Body of pancreas (tissue), 4 donors: ENCODE measurements around the gene ALDH8A1. TPM values are rescaled to one million over a fixed set of nuclear protein-coding genes. Genes with fewer than 3 reads are reported as not detected.

Source experiments
- ATAC-seq: fragments of 150-250 bp; one replicate; pipeline ENCODE4 v1.9.1; 2016
- DNase-seq, 4 donors: peaks; one replicate each; pipeline ENCODE4 v3.0.0-alpha.2; 2019
- H3K27ac ChIP-seq, 4 donors: fragments of 200-600 bp; sonication (generic); 1 replicate in 3 of 4; 2 replicates in 1 of 4; pipeline versions ENCODE4 v1.5.1 to v1.6.1; 2016 to 2019; ENCODE audit warnings: mild to moderate bottlenecking in 1 of 4, mixed read lengths in 1 of 4, moderate library complexity in 1 of 4
- H3K27me3 ChIP-seq, 2 donors: fragments of 200-600 bp; sonication (generic); one replicate each; pipeline ENCODE4 v1.6.0; 2016; ENCODE audit warnings: mild to moderate bottlenecking in 1 of 2
- H3K36me3 ChIP-seq, 2 donors: fragments of 200-600 bp; sonication (generic); replicated peaks in 1 of 2; 2 replicates each; pipeline ENCODE4 v1.5.1; 2016; ENCODE audit warnings: low read depth in 2 of 2; ENCODE audit not compliant: insufficient read depth in 1 of 2
- H3K4me1 ChIP-seq: fragments of 200-600 bp; sonication (generic); one replicate; pipeline ENCODE4 v1.6.0; 2016
- H3K4me3 ChIP-seq, 2 donors: fragments of 200-600 bp; sonication (generic); 1 replicate in 1 of 2; 2 replicates in 1 of 2; pipeline ENCODE4 v1.5.1; 2016 to 2019
- H3K9me3 ChIP-seq, 3 donors: fragments of 200-600 bp; sonication (generic); 1 replicate in 2 of 3; 2 replicates in 1 of 3; pipeline ENCODE4 v1.5.1; 2016
- CTCF ChIP-seq, 7 experiments: fragments of 450-650 bp in 4 of 7; fragments of 200-600 bp in 3 of 7; sonication (generic) in 3 of 7; IDR thresholded peaks; one replicate each; pipeline ENCODE4 v1.5.1; 2016 to 2019; ENCODE audit warnings: antibody characterized with exemption in 7 of 7
- POLR2A ChIP-seq, 3 donors: fragments of 450-650 bp; IDR thresholded peaks; one replicate each; pipeline ENCODE4 v1.6.1; 2016; ENCODE audit warnings: antibody characterized with exemption in 3 of 3, mild to moderate bottlenecking in 2 of 3
- WGBS, 2 donors: methylation state at CpG; one replicate each; pipeline ENCODE4 v1.1.5; 2017; 5-methylcytosine and 5-hydroxymethylcytosine counted together
- intact Hi-C: fragments of 100-400 bp; cut with DNase I; formaldehyde crosslinking; loops from one replicate; pipeline ENCODE4 v1.15.1; 2023
- total RNA-seq, 2 donors: library from RNA; depleted of rRNA; stranded (reverse); fragments of >200 nt; gene quantifications; one replicate each; pipeline ENCODE4 v1.1.0, GENCODE V29; 2016

Gene ALDH8A1
- total RNA-seq, 2 donors from 2014 or later = 0.26 to 0.66 TPM

GRCh38 chr6:134962421-134962820 lies 12.5 kb upstream of the ALDH8A1 start:
- intact Hi-C loops = no loop called here
- DNase-seq (no peak), ATAC-seq (no peak)
- TF ChIP-seq CTCF (IDR thresholded peaks at IDR 0.05) (no peak), POLR2A (IDR thresholded peaks at IDR 0.05) (no peak)
- H3K4me1 ChIP-seq = no peaks in the 10 kb centered on the region
- H3K9me3 ChIP-seq = no peaks in the 10 kb centered on the region
- no peak overlapping the region for H3K4me3 ChIP-seq
- H3K36me3 ChIP-seq = peaks cover 0 to 13% of the 10 kb centered on the region in 2 donors
- H3K27me3 ChIP-seq = no peaks in the 10 kb centered on the region
- no peak overlapping the region for H3K27ac ChIP-seq

GRCh38 chr6:134961366-134961765 lies 11.5 kb upstream of the ALDH8A1 start:
- H3K9me3 ChIP-seq = no peaks in the 10 kb centered on the region
- DNase-seq (no peak), ATAC-seq (no peak)
- 83 to 91% methylated on average over 3 of the region's 3 CpGs for WGBS, 2 donors
- no peaks in the 10 kb centered on the region for H3K4me1 ChIP-seq
- no peaks in the 10 kb centered on the region for H3K27me3 ChIP-seq
- TF ChIP-seq CTCF (IDR thresholded peaks at IDR 0.05) (no peak), POLR2A (IDR thresholded peaks at IDR 0.05) (no peak)
- intact Hi-C loops = no loop called here
- no peak overlapping the region for H3K4me3 ChIP-seq
- no peak overlapping the region for H3K27ac ChIP-seq
- H3K36me3 ChIP-seq = peaks cover 0 to 13% of the 10 kb centered on the region in 2 donors

GRCh38 chr6:134959603-134960002 lies 9.7 kb upstream of the ALDH8A1 start:
- TF ChIP-seq CTCF (IDR thresholded peaks at IDR 0.05) (no peak), POLR2A (IDR thresholded peaks at IDR 0.05) (no peak)
- no peak overlapping the region for H3K4me3 ChIP-seq
- H3K27ac ChIP-seq = no peak overlapping the region
- H3K4me1 ChIP-seq = no peaks in the 10 kb centered on the region
- intact Hi-C loops = no loop called here
- DNase-seq = no peak
- no peak for ATAC-seq
- H3K9me3 ChIP-seq = no peaks in the 10 kb centered on the region
- H3K36me3 ChIP-seq = peaks cover 0 to 6% of the 10 kb centered on the region in 2 donors
- H3K27me3 ChIP-seq = no peaks in the 10 kb centered on the region

- H3K36me3 ChIP-seq = no peaks in the 10 kb centered on the region
- no peak overlapping the region for H3K27ac ChIP-seq
- intact Hi-C loops = no loop called here
- no peaks in the 10 kb centered on the region for H3K9me3 ChIP-seq
- ATAC-seq (no peak), DNase-seq (no peak)
- WGBS, 2 donors = 84 to 98% methylated on average over 2 of the region's 2 CpGs
- H3K27me3 ChIP-seq = no peaks in the 10 kb centered on the region
- TF ChIP-seq CTCF (IDR thresholded peaks at IDR 0.05) = no peak
- TF ChIP-seq POLR2A (IDR thresholded peaks at IDR 0.05) = no peak
- H3K4me1 ChIP-seq = no peaks in the 10 kb centered on the region
- H3K4me3 ChIP-seq = no peak overlapping the region
Observed at GRCh38 chr6:134956676-134957075, 6.8 kb upstream of the ALDH8A1 start.

- Histone ChIP-seq H3K27ac (no peak overlapping the region), H3K4me3 (no peak overlapping the region), H3K36me3 (no peaks in the 10 kb centered on the region), H3K4me1 (no peaks in the 10 kb centered on the region), H3K9me3 (no peaks in the 10 kb centered on the region), H3K27me3 (no peaks in the 10 kb centered on the region)
- TF ChIP-seq POLR2A (IDR thresholded peaks at IDR 0.05) (no peak), CTCF (IDR thresholded peaks at IDR 0.05) (no peak)
- WGBS, 2 donors = 90 to 96% methylated on average over 5 of the region's 5 CpGs
- ATAC-seq = no peak
- intact Hi-C loops = no loop called here
- no peak for DNase-seq
Observed at GRCh38 chr6:134956032-134956431, 6.1 kb upstream of the ALDH8A1 start.
